HG03139 (cell line): ENCODE results near the gene CMTM1.

Experiments
- ATAC-seq: cut with Tn5 transposase; IDR thresholded peaks from one replicate; pipeline ENCODE4 v1.9.1; 2021; ENCODE audit not compliant: unreplicated experiment

The CMTM1 gene, protein sequence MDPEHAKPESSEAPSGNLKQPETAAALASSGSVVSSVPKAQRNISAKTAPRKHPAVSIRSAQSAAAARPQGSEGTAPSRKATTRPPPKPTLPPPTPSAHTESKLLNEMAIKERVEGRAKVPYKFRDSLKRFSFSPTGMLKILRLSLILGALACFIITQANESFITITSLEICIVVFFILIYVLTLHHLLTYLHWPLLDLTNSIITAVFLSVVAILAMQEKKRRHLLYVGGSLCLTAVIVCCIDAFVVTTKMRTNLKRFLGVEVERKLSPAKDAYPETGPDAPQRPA

GRCh38 chr16:66566051-66566901 lies at the start of gene CMTM1:
Gene CMTM1 (plus strand): TSS chr16:66566439. CDS start chr16:66566514, 75 bp downstream.
- no peak for ATAC-seq

GRCh38 chr16:66516509-66516807 lies 49.8 kb upstream of the CMTM1 start:
- no peak for ATAC-seq

DNA sequence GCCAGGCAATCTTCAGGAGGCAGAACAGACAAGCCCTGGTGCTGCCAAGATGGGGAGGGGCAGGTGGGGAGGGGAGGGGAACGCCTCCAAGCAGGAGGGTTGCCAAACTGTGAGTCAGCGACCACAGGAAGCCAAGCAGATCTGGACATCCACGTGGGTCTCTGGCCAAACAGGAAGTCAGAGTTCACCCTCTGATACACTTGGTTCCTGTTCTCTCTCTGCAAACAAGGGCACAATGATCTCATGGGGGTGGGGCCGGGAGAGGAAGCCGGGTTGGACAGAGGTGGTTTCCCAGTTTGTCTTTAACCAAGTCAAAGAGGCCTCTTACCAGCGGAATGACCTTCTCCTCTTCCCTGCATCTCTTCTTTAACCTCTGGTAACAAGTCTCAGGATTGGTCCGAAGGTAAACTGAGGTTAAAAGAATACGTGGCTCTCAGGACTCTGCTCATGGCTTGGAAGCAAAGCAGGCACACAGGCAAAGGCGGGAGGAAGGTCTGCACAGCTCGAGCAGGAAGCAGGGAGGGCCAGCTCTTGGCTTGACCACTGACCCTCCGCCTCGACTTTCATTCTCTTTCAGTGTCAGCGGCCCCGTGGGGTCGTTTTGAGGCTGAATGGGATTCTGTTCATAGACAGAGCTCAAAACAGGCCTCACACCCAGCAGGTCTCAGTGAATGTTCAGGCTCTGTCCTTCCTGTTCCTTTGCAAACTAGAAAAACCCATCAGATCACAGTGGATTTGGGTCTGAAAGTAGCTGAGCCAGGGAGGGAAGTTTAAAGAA lies 49.2 kb upstream of the CMTM1 start:
- ATAC-seq = peak; percentile 92

DNA sequence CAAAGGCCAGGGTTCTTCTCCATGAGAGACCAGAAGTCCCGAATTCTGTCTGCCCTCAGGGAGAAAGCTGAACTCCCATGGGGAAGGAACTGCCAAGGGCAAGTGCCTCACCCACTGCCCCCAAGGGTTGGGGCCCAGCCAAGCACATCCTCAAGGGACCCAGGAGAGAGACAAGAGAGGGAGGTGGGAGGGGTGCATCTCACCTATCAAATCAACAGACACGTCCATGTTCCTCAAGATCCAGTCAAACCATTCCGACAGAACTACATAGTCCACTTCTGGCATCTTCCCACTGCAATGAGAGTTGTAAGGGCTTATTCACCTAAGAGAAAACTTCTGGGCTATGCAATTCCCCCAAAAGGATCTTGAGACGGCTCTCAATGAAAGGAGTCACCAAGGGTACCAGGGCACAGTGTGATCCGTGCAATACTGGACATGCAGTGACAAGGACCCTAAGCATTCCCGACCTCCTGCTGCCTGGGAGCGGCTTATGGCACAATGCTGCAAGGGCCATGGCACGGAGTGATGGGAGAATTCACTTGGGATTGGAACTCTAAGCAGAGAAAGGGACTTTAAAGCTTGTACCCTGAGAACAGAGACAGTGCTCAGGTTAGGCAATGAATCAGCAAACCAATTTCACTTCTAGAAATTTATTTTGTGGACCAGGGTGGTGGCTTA lies 48.5 kb upstream of the CMTM1 start:
- no peak for ATAC-seq

DNA sequence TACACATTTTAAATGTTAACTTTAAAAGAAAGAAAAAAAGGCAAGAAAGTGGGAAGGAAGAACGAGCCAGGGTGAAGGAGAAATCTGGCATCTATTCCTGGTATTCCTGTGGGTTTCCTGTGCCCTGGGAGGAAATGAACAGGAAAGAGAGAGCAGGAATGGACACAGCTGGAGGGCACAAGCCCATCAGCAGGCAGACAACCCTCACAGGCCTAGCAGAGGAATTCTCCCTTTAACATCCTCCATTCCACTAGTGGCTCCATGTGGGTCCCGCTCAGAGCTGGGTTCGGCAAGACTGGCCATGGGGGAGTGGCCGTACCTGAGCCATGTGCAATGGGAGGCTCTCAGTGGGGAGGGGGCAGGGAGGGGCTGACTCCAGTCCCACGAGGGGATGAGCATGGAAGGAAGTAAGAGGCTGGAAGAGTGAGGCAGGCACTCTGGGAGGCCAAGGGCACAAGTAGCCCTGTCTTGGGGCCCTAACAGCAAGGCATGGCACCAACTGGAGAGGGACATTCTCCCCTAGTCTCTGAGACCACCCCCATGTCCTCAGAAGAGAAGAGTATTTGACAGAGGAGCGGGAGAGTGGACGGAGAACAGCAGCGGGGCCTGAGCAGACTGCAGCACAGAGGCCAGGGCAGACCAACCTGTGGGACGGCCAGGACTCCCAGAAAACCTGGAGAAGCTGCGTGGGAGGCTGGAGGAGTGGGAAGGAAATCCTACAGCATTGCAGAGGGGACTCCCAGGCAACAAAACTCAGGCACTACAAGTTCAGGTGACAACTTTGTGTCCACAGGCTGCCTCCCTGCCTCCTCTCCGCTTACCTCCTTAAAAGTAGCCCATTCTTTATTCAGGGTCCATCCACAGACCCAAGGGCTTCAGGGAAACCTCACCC lies 46.5 kb upstream of the CMTM1 start:
- ATAC-seq = no peak

DNA sequence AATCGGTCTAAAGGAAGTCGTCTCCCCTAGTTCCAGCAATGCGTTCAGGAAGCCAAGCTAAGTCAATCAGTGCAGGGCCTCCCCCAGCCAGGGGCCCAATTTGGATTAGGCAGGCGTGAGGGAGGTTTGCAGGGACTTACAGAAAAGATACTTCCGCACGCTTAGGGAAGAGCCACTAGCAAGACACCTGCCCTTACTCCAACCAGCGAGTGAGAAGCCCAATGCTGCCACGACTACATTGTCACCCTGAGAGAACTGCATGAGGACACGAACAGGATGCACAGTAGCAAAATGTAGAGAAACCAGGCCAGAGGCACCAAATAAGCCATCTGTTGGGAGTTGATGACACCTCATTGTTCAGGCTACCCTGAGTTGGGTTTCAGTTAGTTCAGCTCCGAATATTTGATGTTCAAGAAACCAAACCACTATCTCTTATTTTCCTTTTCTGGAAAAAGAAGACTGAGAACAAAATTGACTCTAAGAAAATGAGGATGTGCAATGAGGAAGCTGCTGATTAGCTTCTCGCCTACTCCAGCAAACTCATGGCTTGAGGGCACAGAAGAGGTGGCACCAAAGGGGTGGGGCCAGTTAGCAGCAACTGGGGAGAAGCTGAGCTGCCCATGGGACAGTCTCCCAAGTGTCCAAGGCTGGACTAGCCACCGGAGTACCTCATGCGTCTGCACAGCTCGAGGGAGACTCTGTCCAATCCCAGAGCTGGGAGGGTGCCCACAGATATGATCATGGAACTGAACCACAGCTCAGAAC lies 45.7 kb upstream of the CMTM1 start:
- no peak for ATAC-seq

GRCh38 chr16:66521252-66521713 lies 45.0 kb upstream of the CMTM1 start:
- ATAC-seq = no peak

DNA sequence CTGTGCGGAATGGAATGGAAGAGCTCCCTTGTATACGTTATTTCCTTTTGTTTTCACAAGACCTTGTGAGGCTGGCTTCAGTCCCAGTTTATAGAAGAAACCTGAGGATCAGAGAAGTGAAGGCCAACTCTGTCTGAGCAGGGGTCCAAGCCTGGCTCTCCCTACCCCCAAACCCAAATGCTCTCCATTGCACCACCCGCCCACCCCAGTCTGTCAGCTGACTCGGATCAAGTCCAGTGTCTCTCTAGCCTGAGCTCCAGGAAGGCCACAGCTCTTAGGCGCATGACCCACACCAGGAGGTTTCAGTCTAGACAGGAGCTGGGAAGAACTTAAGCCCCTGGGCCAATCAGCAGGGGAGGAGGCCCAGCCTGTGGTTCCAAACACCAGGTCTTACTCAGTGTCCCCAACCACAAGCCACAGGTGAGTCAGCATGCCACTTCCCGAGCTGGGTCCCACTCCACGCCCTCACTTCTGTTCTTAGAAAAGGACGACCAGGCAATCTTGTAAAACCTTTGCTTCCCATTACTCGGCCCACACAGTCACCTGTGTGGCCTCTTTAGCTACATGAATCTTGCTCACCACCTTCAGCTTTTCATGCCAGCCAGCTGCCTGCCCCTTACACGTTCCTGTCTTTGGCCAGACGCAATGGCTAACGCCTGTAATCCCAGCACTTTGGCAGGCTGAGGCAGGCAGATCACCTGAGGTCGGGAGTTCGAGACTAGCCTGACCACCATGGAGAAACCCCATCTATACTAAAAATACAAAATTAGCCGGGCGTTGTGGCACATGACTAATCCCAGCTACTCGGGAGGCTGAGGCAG lies 44.1 kb upstream of the CMTM1 start:
- ATAC-seq = peak; percentile 55

DNA sequence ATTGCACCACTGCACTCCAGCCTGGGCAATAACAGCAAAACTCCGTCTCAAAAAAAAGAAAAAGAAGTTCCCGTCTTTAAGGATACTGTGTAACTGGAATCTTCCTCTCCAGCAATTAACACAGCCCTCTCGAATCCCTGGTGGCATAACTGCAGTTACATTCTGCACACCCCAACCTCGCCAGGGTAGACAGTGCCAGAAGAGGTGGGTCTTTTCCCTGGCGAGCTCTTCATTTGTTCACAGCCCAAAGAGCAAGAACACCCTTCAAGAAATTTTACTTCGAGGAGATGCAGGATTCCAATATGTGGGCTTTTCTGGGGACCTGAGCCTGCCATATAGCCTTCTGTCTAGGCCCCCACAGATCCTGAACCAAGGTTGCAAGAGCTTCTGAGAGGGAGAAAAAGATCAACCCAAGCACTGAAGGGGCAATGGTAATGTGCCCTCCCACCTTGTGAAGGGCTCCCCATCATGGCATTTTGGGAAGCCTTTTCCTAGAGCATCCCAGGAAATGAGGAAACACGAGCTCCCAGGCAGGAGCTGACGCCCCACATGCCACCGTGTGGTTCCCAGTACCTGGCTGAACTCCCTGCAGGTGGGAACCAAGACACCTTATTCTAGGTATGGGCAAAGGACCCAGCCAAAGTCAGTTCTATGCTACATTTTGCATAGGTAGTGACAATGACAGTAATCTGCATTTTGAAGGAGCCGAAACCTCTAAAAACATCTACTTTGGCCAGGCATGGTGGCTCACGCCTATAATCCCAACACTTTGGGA lies 43.2 kb upstream of the CMTM1 start:
- no peak for ATAC-seq

GRCh38 chr16:66523861-66524354 lies 42.3 kb upstream of the CMTM1 start:
- ATAC-seq = peak; percentile 38

GRCh38 chr16:66524601-66525164 lies 41.6 kb upstream of the CMTM1 start:
- ATAC-seq = peak; percentile 49

GRCh38 chr16:66525396-66526180 lies 40.7 kb upstream of the CMTM1 start:
- no peak for ATAC-seq

DNA sequence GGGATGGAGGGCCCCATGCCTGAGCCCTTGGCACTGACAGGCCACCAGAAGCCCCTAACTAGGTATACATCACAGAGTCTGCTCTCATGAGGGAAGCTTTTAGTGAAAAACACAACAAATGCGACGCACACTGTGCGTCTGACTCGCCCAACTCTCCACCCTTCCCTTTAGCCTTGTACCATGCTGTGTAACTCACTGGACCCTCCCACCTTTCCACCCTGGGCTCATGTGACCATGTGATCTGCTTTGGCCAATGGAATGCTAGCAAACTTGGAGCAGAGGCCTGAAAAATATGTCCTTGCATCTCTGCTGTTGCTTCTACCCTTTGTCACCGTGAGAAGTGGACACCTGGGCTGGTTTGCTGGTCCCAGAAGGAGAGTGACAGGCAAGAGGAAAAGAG lies 37.9 kb upstream of the CMTM1 start:
- ATAC-seq = no peak

- ATAC-seq = no peak
Measured at GRCh38 chr16:66529475-66529874, 36.8 kb upstream of the CMTM1 start.

DNA sequence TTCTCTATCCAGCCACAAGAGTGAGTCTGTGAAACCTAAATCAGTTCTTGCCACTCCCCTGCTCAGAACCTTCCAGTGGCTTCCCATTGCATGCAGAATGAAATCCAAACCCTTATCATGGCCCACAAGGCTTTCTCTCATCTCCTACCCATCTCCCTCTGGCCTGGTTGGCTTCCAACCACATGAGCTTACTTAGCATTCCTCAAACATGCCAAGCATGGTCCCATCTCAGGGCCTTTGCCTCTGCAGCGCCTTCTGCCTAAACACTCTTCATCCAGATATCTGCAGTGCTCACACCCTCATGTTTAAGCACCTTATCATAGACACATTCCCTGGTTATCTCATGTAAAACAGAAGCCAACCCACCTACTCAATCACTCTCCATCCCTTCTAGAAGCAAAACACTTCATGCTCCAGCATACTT lies 31.9 kb upstream of the CMTM1 start:
- no peak for ATAC-seq

DNA sequence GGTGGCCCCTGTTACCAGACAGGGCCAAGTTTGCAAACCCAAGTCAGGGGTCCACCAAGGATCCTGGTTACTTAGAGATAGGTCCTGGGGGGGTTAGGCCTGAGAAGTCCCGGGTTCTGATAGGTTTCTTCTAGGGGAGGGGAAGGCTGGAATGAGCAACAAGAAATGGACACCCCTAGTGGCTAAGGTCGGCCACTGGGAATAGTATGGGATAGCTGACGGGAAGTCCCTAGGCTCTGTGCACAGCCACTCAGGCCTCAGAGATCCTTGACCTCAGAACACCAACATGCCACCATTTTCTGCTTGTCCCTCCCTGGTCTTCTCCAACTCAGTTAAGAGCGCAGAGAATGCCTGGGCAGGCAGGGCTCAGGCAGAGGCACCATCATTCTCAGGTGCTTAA lies 29.7 kb upstream of the CMTM1 start:
- no peak for ATAC-seq
